HG03521 (cell line): ENCODE data around the gene UXS1.

Experiments used
- ATAC-seq: cut with Tn5 transposase; IDR thresholded peaks from one replicate; pipeline ENCODE4 v1.9.1; 2021; ENCODE audit warnings: mild to moderate bottlenecking, moderate library complexity; ENCODE audit not compliant: unreplicated experiment

Gene UXS1

GRCh38 chr2:106189764-106190468, 4.2 kb downstream of the UXS1 start:
- no peak for ATAC-seq

GRCh38 chr2:106189325-106189724, 4.8 kb downstream of the UXS1 start:
- ATAC-seq: no peak

GRCh38 chr2:106187273-106187891, 6.7 kb downstream of the UXS1 start:
- no peak for ATAC-seq

- no peak for ATAC-seq
Observed at GRCh38 chr2:106185475-106186184, 8.5 kb downstream of the UXS1 start.

DNA sequence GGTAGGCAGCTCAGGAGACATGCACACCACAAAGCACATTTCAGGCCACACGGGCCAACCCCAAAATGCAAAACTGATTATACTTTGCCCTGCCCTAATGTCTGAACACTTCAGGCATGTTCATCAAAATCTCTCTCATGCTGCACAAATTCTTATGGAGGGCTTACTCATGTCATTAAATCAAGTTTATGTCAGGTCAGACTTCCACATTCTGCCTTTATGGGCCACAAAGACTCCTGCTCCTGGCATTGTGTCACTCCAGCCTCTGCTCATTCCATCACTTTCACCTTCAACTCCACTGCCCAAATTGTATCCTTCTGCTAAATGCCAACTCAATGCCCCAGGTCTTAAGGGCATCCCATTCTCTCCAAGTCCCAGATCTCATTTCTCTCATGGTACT, 9.2 kb downstream of the UXS1 start:
- no peak for ATAC-seq

DNA sequence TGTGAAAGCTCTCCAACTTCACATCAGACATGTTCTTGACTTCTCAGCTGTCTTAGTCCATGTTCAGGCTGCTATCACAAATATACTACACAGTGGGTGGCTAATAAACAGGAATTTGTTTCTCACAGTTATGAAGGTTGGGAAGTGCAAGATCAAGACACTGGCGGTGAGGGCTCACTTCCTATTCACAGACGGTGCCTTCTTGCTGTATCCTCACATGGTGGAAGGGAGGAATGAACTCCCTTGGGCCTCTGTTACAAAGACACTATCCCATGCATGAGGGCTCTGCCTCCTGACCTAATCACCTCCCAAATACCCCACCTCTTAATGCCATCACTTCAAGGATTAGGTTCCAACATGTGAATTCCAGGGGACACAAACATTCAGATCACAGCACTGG, 9.7 kb downstream of the UXS1 start:
- ATAC-seq: no peak

DNA sequence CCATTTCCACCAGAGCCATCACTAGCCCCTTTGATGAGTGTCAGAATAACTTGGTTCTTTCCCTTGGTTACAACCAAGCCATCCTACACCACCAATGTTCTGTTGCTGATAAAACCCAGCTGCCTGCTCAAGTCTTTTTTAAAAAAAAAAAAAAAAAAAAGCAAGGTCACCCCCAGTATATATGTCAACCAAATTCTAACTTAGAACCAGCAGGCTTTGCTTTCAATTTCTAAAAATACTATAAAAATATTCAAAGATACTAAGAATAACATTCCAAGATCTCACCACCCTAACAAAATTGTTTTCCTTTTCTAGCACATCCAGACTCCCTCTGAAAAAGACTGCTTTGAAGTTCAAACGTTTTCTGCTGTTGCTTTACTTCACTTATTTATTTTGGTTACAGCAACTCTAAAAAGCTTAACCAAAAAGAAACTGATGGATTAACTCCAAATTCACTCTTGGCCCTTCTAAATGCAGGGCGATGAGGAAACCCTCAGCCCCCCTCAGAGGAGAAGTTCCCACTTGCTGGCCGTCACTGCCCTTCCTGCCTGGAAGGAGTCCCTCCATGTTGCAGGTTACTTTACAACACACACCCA, 10.9 kb downstream of the UXS1 start:
- ATAC-seq: no peak

- no peak for ATAC-seq
Observed at GRCh38 chr2:106181064-106181463, 13.0 kb downstream of the UXS1 start.

- no peak for ATAC-seq
Observed at GRCh38 chr2:106180602-106181001, 13.5 kb downstream of the UXS1 start.

DNA sequence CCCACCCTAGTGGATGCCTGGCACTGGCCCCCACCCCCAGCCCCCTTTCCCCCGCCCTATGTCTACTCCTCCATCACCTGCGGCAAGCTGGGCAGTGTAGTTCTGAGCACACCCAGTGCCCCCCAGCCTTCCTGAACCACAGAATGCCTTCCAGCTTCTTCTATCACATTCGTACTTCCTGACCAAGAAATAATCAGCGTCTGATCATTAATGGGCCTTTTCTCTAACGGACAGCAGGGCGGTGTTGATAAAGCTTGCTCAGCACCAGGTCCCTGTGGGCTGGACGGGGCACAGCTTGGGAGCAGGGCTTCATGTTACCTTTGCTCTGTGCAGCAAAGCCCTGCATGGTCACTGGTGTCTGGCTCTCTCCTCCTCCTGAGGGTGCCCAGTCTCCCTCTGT, 15.4 kb downstream of the UXS1 start:
- no peak for ATAC-seq

GRCh38 chr2:106177581-106177980, 16.5 kb downstream of the UXS1 start:
- no peak for ATAC-seq

DNA sequence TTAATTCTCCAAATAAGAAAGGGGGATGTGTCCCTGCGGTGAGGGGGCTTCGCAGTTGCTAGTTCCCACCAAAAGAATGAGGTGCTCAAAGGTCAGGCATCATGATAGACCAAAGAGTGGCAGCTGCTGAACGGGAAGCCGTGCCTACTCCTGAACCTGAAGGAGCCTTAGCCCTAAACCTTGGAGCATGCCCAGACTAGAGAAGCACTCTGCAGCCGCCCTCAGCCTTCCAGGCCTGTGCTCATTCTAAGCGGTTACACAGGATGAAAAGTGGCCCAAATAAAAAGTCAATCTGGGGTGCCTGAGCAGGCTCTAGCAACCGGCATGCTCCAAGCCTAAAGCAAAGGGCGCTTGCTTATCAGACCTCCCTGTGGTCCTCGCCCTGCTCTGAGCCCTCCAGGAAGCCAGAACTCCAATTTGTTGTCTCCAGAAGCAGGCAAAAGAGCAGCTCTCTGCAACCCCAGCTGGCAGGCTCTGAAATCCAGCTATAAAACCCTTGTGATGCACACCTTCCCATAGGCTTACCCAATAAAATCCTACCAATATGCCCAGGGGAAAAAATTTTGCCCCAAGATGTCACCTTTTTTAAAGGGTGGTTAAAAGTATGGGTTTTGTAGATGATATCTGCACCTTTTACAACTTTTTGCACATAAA, 17.5 kb downstream of the UXS1 start:
- no peak for ATAC-seq

DNA sequence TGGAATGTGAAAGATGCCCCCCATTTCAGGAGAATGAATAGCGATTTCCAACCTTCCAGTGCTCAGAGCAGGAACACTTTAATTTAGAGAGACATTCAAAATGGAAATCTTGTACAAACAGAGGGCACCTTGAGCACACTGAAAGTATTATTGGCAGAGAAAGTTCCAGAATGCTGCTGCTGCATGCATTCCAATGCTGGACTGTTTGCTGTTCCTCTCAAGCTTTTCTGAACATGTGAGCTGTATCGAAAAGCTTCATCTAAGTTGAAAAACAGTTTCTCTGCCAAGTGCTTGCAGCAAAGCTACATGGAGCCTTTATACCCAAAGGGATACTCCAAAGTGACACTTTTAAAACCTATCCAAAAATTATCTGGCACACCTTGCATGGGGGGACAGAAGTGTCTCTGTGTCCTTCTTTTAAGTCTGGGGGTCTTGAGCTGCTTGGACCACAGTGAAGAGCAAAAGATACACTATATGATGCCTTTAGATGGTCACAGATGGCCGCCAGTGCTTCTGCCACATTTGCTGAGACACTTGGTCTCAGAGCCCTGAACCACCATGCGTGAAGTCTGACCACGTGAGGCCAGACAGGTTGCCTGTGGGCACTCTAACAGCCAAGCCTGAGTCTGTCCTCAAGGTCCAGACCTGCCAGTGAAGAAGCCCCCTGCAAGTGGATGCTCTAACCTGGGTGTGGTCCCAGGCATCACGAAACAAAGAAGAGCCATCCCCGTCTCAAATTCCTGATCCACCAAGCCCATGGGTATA, 18.8 kb downstream of the UXS1 start:
- ATAC-seq: no peak

DNA sequence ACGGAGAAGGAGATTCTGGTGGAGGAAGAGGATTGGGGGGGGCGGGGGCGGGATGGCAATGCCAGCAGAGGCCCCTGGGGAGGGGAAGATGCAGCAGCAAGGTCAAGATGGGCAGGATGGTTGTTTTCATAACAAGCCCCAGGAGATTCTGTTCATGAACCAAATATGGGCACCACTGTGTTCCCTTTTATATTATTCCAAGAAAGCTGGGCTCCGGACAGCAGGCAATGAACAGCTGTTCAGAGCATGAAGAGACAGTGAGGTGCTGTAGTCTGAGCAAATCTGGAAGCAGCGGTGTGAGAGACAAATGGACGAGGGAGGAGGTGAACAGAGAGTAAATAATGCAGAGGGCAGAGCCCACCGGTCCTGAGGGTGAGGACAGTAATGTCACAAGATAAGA, 20.0 kb downstream of the UXS1 start:
- no peak for ATAC-seq

DNA sequence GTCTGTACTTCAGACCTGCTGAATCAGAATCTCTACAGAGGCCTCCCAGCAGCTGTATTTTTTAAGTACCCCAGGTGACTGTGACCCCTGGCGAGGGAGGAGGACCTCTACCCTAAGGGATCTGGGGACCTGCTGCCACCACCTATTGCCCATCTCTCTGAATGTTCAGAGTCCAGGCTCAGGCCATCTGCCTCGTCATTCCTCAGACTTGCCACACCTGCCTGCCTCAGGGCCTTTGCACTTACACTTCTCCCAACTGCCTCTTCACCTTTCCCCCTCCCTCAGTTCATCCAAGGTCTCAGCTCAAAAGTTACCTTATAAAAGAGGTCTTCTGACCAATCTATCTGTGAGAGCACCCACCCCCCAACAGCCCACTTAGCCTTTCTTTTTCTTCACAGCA, 21.5 kb downstream of the UXS1 start:
- ATAC-seq: no peak

- no peak for ATAC-seq
Observed at GRCh38 chr2:106168657-106169056, 25.4 kb downstream of the UXS1 start.

- no peak for ATAC-seq
Observed at GRCh38 chr2:106167067-106167466, 27.0 kb downstream of the UXS1 start.

GRCh38 chr2:106165561-106165960, 28.5 kb downstream of the UXS1 start:
- no peak for ATAC-seq

DNA sequence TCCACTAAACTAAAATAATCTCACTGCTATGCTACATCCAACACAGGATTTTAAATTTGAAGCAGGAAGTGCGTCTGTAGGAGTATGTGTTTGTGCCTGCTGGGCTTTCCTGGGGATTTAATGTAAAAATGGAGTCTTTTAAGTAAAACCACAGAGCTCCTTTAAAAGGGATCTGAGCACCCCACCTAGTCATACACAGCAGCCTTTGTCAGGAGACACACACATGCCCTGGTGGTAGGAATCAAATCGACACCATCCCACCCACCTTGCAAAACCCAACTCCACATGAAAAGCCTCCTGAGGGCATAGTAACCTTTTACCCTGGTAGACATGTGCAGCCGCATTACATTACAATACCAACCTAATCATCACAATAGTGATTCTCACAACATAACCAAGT, 29.1 kb downstream of the UXS1 start:
- no peak for ATAC-seq

GRCh38 chr2:106163948-106164545, 30.1 kb downstream of the UXS1 start:
- ATAC-seq: no peak
